GM23338 (cell line): ENCODE results near the gene CACNB4. TPM values are rescaled to one million over a fixed set of nuclear protein-coding genes. Genes with fewer than 3 reads are reported as not detected.
"Not testable (repeated sequence)": the region's sequence is repeated elsewhere in the genome, so short reads cannot be mapped to it uniquely, and the experiment has no call there.

Source experiments
- ATAC-seq: fragments of 200-7000 bp; cut with Tn5 transposase; 3 replicates; pipeline ENCODE4 v1.9.1; 2020
- DNase-seq: peaks from one replicate; pipeline ENCODE4 v3.0.0-alpha.2; 2015; ENCODE audit warnings: low spot score
- H2AFZ ChIP-seq: fragments of 200-600 bp; sonication (generic); 2 replicates; pipeline ENCODE4 v1.8.0; 2016; ENCODE audit warnings: antibody characterized with exemption, mild to moderate bottlenecking, moderate library complexity
- H3F3A ChIP-seq: fragments of 200-600 bp; sonication (generic); replicated peaks from 2 replicates; pipeline ENCODE4 v1.8.0; 2017; ENCODE audit warnings: antibody characterized with exemption, mixed run types, low read depth
- H3K27ac ChIP-seq: fragments of 200-600 bp; sonication (generic); 2 replicates; pipeline ENCODE4 v1.6.1; 2016; ENCODE audit warnings: low read depth
- H3K27me3 ChIP-seq: fragments of 200-600 bp; sonication (generic); 2 replicates; pipeline ENCODE4 v1.8.0; 2016; ENCODE audit warnings: mild to moderate bottlenecking, mixed run types, moderate library complexity; ENCODE audit not compliant: insufficient read depth
- H3K36me3 ChIP-seq: fragments of 200-600 bp; sonication (generic); 2 replicates; pipeline ENCODE4 v1.8.0; 2016; ENCODE audit warnings: mild to moderate bottlenecking; ENCODE audit not compliant: insufficient read depth
- H3K4me1 ChIP-seq: fragments of 200-600 bp; sonication (generic); 2 replicates; pipeline ENCODE4 v1.8.0; 2016; ENCODE audit warnings: mild to moderate bottlenecking, moderate library complexity; ENCODE audit not compliant: insufficient read depth
- H3K4me2 ChIP-seq: fragments of 200-600 bp; sonication (generic); 2 replicates; pipeline ENCODE4 v1.7.1; 2017; ENCODE audit warnings: mixed run types
- H3K4me3 ChIP-seq: fragments of 200-600 bp; sonication (generic); 2 replicates; pipeline ENCODE4 v1.6.1; 2016; ENCODE audit warnings: mixed run types
- H3K79me2 ChIP-seq: fragments of 200-600 bp; sonication (generic); replicated peaks from 2 replicates; pipeline ENCODE4 v1.8.0; 2017; ENCODE audit warnings: mild to moderate bottlenecking; ENCODE audit not compliant: insufficient read depth
- H3K9me2 ChIP-seq: fragments of 200-600 bp; sonication (generic); 2 replicates; pipeline ENCODE4 v1.8.0; 2017; ENCODE audit not compliant: insufficient read depth
- H4K20me1 ChIP-seq: fragments of 200-600 bp; sonication (generic); replicated peaks from 2 replicates; pipeline ENCODE4 v1.8.0; 2017; ENCODE audit warnings: mild to moderate bottlenecking; ENCODE audit not compliant: insufficient read depth
- H3K27ac Mint-ChIP-seq: 2 replicates; pipeline ENCODE4 v1.8.0; 2020; ENCODE audit warnings: inconsistent platforms, mild to moderate bottlenecking, moderate library complexity, mixed read lengths
- H3K27me3 Mint-ChIP-seq: 3 replicates; pipeline ENCODE4 v1.8.0; 2022; ENCODE audit warnings: low read depth, mild to moderate bottlenecking, moderate library complexity, mixed read lengths, inconsistent platforms; ENCODE audit not compliant: insufficient read depth, poor library complexity
- H3K36me3 Mint-ChIP-seq: 3 replicates; pipeline ENCODE4 v1.8.0; 2021; ENCODE audit warnings: low read depth, mild to moderate bottlenecking, inconsistent platforms, moderate library complexity, mixed read lengths
- H3K4me1 Mint-ChIP-seq: 3 replicates; pipeline ENCODE4 v1.8.0; 2020; ENCODE audit warnings: mild to moderate bottlenecking, inconsistent platforms, mixed read lengths
- H3K4me3 Mint-ChIP-seq: 3 replicates; pipeline ENCODE4 v1.8.0; 2021; ENCODE audit warnings: moderate library complexity, mild to moderate bottlenecking, inconsistent platforms, mixed read lengths
- H3K9me3 Mint-ChIP-seq: 3 replicates; pipeline ENCODE4 v1.8.0; 2020; ENCODE audit warnings: moderate library complexity, mild to moderate bottlenecking, inconsistent platforms, mixed read lengths
- EZH2 ChIP-seq: fragments of 200-600 bp; sonication (generic); IDR thresholded peaks from one replicate; pipeline ENCODE4 v1.8.0; 2017; ENCODE audit warnings: antibody characterized with exemption, mild to moderate bottlenecking, low read depth; ENCODE audit not compliant: unreplicated experiment
- EZH2phosphoT487 ChIP-seq: fragments of 200-600 bp; sonication (generic); IDR thresholded peaks from one replicate; pipeline ENCODE4 v1.8.1; 2018; ENCODE audit warnings: antibody characterized with exemption; ENCODE audit not compliant: unreplicated experiment
- POLR2AphosphoS5 ChIP-seq: IDR thresholded peaks from 2 replicates; pipeline ENCODE4 v1.6.1; 2016; ENCODE audit warnings: antibody characterized with exemption, low read depth
- STAT1 ChIP-seq: IDR thresholded peaks from one replicate; pipeline ENCODE4 v1.6.1; 2016; ENCODE audit warnings: antibody characterized with exemption; ENCODE audit not compliant: unreplicated experiment
- ZNF114 ChIP-seq: fragments of 250-450 bp; sonication (Bioruptor Pico); IDR thresholded peaks from 2 replicates; pipeline ENCODE4 v1.5.0; 2020; ENCODE audit warnings: mild to moderate bottlenecking, moderate library complexity
- ZNF462 ChIP-seq: fragments of 250-450 bp; sonication (Bioruptor Pico); IDR thresholded peaks from 2 replicates; pipeline ENCODE4 v1.5.0; 2020; ENCODE audit warnings: mild to moderate bottlenecking, moderate library complexity
- polyA plus RNA-seq: library from polyadenylated mRNA; unstranded; fragments of >200 nt; fragmentation: Nextera tagmentation; extraction: Ambion mirVana; gene quantifications from 2 replicates; pipeline ENCODE4 v1.2.1, GENCODE V29; 2016
- total RNA-seq: library from RNA; depleted of rRNA; stranded (reverse); fragments of >200 nt; shearing (Covaris generic); gene quantifications from 2 replicates; pipeline ENCODE4 v1.2.3, GENCODE V29; 2014
- TF ChIP-seq, protein P1 (sequence below): IDR thresholded peaks from one replicate; pipeline ENCODE4 v1.6.1; 2018; ENCODE audit warnings: antibody characterized with exemption; ENCODE audit not compliant: unreplicated experiment
- TF ChIP-seq, protein P2 (sequence below): IDR thresholded peaks from 2 replicates; pipeline ENCODE4 v1.6.1; 2016; ENCODE audit warnings: antibody characterized with exemption

CACNB4 gene
- total and polyA plus RNA-seq, 2 experiments from 2014 or later, result 4.0 to 9.8 TPM

DNA sequence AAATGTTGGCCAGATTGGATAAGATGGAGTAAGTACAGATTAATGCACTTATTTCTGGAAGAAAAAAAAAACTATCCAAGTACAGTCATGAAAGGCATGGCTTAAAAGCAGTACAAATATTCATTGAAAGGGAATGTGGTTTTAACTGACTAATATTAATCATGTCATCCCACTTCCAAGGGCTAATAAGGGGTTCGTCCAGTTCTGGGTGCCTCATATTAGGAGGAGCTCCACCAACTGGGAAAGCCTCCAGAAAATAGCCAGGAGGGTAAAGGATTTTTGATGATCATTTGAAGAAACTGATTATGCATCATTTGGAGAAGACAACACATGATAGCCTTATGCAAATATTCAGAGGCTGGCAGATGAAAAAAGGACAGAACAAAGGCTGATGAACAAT lies 155.4 kb downstream of the CACNB4 start (continued):
- no peak for TF ChIP-seq ZNF462 (CRISPR knock-in tag)

DNA sequence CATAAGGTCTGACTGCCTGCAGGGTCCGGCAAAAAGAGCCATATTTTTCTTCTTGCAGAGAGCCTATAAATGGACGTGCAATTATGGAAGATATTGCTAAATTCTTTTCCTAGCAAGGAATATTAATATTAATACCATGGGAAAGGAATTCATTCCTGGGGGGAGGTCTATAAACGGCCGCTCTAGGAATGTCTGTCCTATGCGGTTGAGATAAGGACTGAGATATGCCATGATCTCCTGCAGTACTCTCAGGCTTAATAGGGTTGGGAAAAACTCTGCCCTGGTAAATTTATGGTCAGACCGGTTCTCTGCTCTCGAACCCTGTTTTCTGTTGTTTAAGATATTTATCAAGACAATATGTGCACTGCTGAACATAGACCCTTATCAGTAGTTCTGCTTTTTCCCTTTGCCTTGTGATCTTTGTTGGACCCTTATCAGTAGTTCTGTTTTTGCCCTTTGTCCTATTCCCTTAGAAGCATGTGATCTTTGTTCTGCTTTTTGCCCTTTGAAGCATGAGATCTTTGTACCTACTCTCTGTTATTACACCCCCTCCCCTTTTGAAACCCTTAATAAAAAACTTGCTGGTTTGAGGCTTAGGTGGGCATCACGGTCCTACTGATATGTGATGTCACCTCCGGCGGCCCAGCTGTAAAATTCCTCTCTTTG lies 156.2 kb downstream of the CACNB4 start:
- not testable (repeated sequence) for DNase-seq, H3K4me3 Mint-ChIP-seq, H3K79me2 ChIP-seq, H3K27ac ChIP-seq, H3K27me3 Mint-ChIP-seq, H3K4me3 ChIP-seq, H3K4me1 ChIP-seq, H3K4me2 ChIP-seq, H4K20me1 ChIP-seq, H3K27me3 ChIP-seq, H3K9me2 ChIP-seq, ATAC-seq, H3F3A ChIP-seq, H3K27ac Mint-ChIP-seq, H2AFZ ChIP-seq
- peaks cover 11% of the 10 kb centered on the region; the same call in 1 of the 2 replicates for H3K36me3 ChIP-seq
- H3K36me3 Mint-ChIP-seq, result peaks cover 16% of the 10 kb centered on the region; the same call in 2 of the 3 replicates
- peaks cover 12% of the 10 kb centered on the region for H3K4me1 Mint-ChIP-seq
- peaks cover 19% of the 10 kb centered on the region for H3K9me3 Mint-ChIP-seq

DNA sequence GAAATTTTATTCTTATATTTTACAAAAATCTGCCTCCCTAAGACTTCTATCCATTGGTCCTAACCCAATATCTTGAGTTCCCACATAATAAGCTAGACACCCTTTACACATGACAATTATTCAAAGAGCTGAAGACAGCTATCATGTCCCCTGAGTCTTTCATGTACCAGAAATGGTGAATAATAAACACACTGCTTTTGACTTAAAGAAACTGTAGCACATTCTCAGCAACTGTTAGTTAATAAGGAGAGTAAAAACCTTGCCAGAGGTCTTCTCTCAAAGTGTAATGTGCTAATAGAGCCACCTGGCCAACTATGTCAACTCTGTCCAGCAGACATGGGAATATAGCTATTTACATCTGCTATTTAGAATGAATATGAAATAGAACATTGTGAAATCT lies 160.9 kb downstream of the CACNB4 start:
- Histone ChIP-seq H3K9me2 (0 out of 2 replicates have a peak, but pooled peaks cover 4% of the 10 kb centered on the region), H3F3A (no peaks in the 10 kb centered on the region), H3K4me3 (no peak overlapping the region), H3K36me3 (peaks cover 1% of the 10 kb centered on the region; the same call in 1 of the 2 replicates), H3K4me1 (no peaks in the 10 kb centered on the region), H2AFZ (no peak overlapping the region), H3K4me2 (no peak overlapping the region), H3K27me3 (no peaks in the 10 kb centered on the region), H4K20me1 (no peaks in the 10 kb centered on the region), H3K27ac (no peak overlapping the region), H3K79me2 (no peaks in the 10 kb centered on the region)
- H3K27ac Mint-ChIP-seq, result no peak overlapping the region
- peaks cover 9% of the 10 kb centered on the region; the same call in 2 of the 3 replicates for H3K36me3 Mint-ChIP-seq
- ATAC-seq (no peak), DNase-seq (no peak)
- TF ChIP-seq, protein P1, sequence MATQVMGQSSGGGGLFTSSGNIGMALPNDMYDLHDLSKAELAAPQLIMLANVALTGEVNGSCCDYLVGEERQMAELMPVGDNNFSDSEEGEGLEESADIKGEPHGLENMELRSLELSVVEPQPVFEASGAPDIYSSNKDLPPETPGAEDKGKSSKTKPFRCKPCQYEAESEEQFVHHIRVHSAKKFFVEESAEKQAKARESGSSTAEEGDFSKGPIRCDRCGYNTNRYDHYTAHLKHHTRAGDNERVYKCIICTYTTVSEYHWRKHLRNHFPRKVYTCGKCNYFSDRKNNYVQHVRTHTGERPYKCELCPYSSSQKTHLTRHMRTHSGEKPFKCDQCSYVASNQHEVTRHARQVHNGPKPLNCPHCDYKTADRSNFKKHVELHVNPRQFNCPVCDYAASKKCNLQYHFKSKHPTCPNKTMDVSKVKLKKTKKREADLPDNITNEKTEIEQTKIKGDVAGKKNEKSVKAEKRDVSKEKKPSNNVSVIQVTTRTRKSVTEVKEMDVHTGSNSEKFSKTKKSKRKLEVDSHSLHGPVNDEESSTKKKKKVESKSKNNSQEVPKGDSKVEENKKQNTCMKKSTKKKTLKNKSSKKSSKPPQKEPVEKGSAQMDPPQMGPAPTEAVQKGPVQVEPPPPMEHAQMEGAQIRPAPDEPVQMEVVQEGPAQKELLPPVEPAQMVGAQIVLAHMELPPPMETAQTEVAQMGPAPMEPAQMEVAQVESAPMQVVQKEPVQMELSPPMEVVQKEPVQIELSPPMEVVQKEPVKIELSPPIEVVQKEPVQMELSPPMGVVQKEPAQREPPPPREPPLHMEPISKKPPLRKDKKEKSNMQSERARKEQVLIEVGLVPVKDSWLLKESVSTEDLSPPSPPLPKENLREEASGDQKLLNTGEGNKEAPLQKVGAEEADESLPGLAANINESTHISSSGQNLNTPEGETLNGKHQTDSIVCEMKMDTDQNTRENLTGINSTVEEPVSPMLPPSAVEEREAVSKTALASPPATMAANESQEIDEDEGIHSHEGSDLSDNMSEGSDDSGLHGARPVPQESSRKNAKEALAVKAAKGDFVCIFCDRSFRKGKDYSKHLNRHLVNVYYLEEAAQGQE, result no peak
- TF ChIP-seq STAT1 (no peak), POLR2AphosphoS5 (no peak), EZH2phosphoT487 (no peak), EZH2 (no peak), ZNF114 (CRISPR knock-in tag) (no peak)
- TF ChIP-seq, protein P2, sequence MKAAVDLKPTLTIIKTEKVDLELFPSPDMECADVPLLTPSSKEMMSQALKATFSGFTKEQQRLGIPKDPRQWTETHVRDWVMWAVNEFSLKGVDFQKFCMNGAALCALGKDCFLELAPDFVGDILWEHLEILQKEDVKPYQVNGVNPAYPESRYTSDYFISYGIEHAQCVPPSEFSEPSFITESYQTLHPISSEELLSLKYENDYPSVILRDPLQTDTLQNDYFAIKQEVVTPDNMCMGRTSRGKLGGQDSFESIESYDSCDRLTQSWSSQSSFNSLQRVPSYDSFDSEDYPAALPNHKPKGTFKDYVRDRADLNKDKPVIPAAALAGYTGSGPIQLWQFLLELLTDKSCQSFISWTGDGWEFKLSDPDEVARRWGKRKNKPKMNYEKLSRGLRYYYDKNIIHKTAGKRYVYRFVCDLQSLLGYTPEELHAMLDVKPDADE, result no peak
- H3K27me3 Mint-ChIP-seq, result peaks cover 2% of the 10 kb centered on the region
- H3K9me3 Mint-ChIP-seq, result peaks cover 9% of the 10 kb centered on the region
- no peak overlapping the region for H3K4me3 Mint-ChIP-seq
- peaks cover 7% of the 10 kb centered on the region; the same call in 2 of the 3 replicates for H3K4me1 Mint-ChIP-seq
